HG03378 (cell line): ENCODE results near the gene SPECC1L.
"Not testable (repeated sequence)": the region's sequence is repeated elsewhere in the genome, so short reads cannot be mapped to it uniquely, and the experiment has no call there.

Experiments used
- ATAC-seq: cut with Tn5 transposase; IDR thresholded peaks from one replicate; pipeline ENCODE4 v1.9.1; 2021; ENCODE audit warnings: mild to moderate bottlenecking, moderate library complexity; ENCODE audit not compliant: unreplicated experiment

Gene SPECC1L, protein sequence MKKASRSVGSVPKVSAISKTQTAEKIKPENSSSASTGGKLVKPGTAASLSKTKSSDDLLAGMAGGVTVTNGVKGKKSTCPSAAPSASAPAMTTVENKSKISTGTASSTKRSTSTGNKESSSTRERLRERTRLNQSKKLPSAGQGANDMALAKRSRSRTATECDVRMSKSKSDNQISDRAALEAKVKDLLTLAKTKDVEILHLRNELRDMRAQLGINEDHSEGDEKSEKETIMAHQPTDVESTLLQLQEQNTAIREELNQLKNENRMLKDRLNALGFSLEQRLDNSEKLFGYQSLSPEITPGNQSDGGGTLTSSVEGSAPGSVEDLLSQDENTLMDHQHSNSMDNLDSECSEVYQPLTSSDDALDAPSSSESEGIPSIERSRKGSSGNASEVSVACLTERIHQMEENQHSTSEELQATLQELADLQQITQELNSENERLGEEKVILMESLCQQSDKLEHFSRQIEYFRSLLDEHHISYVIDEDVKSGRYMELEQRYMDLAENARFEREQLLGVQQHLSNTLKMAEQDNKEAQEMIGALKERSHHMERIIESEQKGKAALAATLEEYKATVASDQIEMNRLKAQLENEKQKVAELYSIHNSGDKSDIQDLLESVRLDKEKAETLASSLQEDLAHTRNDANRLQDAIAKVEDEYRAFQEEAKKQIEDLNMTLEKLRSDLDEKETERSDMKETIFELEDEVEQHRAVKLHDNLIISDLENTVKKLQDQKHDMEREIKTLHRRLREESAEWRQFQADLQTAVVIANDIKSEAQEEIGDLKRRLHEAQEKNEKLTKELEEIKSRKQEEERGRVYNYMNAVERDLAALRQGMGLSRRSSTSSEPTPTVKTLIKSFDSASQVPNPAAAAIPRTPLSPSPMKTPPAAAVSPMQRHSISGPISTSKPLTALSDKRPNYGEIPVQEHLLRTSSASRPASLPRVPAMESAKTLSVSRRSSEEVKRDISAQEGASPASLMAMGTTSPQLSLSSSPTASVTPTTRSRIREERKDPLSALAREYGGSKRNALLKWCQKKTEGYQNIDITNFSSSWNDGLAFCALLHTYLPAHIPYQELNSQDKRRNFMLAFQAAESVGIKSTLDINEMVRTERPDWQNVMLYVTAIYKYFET

DNA sequence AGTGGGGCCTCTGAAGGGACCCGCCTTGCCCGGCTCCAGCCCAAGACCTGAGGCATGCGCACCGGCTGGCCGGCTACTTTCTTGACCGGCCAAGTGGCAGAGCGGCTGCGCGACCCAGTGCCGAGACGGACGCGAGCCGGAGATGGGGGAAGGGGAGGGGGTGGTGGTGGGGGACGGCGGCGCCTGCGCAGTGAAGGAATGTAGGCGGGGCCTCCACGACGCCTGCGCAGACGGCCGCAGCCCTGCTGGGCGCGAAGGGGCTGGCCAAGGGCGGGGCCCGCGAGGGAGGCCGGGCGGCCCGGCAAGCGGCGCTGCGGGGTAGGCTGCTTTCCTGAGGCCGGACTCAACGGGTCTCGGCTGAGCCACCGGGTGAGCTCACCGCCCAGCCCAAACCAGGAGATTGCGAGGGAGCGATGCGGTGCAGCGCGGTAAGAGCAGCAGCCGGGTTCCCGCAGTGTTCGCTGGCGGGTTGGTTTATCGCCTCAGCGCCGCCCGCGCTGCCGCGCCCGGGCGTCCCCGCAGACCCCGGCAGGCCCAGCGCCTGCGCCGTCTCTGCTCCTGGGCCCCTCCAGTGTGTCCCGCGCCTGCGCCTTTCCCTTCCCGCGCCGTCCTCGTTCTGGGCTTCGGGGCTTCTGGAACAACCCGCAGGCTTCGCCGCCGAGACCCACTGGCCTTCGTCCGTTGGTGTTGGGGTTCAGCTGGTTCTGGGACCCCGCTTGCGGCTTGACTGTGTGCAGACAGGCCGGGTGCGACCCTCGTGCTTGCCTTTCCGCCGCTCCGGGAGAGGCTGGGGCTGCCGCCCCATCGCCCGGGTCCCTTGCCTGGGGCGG is at the start of gene SPECC1L:
Gene SPECC1L, plus strand, starts transcription at position 276 of the 830 bp plus-strand sequence. CDS start 31,401 bp downstream, outside the sequence.
- ATAC-seq = peak; percentile 57

DNA sequence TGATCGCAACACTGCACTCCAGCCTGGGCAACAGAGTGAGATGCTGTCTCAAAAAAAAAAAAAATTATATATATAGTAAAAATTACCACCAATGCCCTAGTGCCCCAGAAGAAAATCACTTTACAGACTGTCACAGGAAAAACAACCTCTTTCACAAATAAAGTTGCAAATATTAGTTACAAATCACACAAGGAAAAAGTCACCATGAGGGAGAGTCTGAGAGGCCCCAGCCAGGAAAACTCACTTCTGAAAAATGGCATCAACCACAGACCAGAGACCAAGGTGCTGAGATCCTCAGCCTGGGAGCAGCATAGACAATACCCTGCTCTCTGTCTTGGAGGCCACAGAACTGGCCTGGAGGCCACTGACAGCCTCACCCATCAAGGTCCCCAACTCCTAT is 46.2 kb upstream of the SPECC1L start:
- ATAC-seq = no peak

DNA sequence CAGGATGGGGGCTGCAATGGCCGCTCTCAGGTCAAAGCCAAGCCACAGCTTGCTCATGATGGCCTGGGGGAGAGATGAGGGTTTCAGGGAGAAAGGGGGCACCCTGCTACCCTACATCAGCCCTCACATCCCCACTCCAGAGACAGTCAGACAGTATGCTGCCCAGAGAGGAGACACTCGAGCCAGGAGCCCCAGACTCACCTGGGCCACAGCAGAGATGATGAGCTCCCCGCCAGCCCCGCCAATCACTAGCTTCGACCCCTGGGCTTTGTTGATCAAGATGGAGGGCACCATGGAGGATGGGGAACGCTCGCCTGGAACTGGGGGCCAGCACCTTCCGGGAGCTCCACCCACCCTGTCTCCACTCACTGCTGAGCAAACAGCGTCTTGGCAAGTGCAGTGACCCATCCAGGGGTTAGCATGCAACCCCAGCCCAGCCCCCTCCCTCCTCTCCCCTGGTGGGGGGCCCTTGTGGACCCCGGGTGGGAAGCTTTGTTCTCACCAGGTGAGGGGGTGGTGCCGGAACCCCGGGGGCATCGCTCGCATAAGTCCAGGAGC is 45.5 kb upstream of the SPECC1L start:
- no peak for ATAC-seq

DNA sequence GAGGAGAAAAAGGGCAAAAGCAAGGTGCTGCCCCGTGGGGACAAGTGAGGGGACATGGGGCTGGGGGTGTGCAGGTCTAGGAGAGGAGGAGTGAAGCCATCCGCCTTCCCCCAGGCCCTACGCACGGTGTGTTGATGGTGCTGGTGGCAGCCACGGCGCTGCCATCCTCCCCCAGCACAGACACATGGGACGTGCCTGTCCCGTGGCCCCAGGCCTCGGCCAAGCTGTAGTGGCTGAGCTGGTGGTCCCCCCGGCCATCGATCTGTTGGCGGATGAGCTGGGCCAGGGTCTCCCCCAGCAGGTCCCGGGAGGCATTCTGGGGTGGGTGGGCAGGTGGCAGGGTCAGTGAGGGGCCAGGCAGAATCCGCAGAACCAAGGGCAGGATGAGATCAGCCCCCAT is 44.7 kb upstream of the SPECC1L start:
- no peak for ATAC-seq

DNA sequence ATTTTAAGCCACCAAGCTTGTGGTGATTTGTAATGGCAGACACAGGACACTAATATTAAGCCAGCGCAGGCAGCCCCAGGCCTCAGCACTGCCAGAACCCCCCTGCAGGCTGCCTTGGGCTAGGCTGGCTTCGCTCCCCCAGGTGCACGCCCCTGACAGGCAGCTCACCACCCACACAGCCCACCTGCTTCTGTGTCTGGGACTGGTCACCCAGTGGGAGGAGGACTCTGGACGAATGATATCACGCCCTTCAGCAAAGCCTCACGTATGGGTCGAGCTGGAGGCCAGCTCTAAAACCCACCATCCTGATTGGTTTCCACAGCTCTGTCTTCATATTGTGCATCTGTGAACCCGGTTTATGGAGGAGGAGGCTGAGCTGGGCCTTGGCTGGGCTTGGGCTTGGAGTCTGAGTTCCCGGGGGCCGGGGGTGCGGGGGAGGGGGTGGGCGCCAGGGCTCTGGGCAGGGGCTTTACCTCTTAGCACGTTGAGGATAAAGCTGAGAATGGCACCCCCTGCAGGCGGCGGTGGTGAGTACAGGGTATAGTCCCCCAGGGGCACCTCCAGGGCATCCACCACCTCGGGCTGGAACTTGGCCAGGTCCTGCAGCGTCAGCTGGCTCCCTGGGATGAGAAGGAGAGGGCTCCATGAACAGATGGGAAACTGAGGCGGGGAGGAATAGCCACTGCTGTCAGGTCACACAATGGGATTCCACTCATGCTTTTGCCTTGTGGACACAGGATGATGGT is 39.5 kb upstream of the SPECC1L start:
- no peak for ATAC-seq

DNA sequence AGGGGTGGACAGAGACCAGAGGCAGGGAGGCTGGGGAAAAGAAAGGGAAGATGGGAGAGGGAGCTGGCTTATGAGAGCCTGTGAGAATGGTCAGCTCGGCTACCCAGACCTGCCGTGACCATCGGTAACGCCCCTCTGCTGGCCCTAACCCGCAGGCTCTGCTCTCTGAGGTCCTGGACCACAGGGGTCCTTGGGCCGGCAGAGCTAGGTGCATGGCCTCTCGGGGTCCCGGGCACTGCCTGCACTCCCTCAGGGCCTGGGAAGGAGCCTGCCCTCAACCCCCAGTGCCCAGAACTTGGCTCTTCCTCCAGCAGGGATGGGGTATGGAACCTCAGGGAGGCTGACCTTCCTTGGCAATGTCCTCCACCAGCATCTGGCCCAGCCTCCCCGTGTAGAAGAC is 38.9 kb upstream of the SPECC1L start:
- no peak for ATAC-seq

DNA sequence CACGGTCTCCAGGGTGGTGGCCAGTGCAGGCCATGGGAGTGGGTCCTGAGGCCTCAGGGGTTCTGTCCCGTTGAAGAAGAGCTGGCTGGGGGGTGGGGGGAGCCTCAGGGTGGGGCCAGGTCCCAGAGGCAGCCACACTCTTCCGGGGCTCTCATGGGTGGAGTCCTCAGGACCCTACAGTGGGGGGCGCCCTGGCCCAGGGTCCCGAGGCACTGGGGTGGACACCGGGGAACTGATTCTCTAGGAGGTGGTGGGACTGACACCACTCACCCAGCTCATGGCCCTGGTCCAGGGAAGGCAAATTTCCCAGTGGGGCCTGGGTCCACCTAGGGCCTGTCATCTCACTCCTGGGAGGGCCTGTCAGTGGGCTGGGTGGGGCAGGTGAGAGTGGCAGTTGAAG is 38.5 kb upstream of the SPECC1L start:
- ATAC-seq = no peak

DNA sequence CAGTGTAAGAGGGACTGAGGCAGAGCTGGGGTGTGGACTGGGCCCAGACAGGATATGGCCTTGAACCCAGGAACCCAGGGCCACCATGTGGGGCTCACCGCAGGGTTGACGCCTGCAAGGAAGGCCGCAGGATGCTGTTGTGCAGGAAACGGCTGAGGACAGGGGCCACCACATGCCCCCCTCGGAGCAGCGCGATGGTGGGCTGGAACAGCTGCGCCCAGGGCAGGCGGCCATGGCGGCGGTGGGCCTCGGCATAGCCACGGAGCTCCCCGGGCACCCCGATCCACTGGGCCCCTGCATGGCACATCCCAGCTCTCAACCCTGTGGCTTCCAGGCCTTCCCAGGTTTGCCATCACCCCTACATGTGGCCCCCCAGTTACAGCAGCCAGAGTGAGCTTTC is 37.9 kb upstream of the SPECC1L start:
- ATAC-seq = no peak

DNA sequence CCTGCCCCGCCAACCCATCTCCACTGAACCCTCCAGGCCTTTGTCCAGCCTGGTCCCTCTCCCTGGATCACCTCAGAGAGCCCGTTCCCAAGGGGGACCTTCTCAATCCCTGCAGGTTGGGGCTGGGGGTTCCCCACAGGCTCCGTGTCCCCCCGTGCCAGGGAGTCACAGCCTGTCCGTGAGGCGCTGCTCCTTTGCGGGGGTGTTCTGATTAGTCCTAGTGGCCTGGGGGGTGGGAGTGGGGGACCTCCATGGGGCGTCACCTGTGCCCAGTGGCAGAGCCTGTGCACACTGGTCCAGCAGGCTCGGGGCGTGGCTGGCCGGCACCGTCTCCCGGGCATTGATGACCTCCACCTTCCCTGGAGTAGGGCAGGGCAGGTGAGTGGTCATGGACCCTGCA is 37.4 kb upstream of the SPECC1L start:
- no peak for ATAC-seq

DNA sequence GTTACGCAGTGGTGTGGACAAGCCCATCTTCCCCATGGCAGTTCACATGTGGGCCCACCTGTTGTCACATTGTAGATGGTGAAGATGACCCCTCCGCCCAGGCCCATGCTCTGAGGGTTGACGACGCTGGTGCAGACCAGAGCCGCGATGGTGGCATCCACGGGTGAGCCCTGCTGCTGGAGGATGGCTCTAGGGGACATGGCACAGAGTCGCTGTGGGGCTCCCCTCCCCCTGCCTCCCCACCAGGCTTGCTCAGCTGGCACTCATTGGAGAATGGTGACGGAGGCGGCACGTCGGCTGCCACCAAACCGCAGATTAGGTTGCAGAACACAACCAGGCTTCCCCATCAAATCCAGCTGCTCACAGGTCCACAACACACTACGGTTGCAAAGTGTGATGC is 36.8 kb upstream of the SPECC1L start:
- ATAC-seq = no peak

DNA sequence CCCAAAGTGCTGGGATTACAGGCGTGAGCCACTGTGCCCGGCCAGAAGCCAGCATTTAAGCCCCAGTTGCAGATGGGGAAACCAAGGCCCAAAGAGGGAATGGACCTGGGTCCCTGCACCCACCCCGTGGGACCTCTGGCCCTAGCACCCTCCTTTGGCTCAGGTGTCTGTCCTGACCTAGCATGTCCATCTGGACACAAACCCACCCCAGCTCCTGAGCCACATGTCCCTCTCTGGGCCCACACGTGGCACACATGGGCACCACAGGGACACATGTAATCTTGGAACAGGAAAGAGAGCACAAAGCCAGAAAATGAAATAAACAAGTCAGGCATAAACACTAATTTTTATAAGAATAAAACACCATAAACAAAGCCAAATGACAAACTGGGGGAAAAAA is 35.3 kb upstream of the SPECC1L start:
- no peak for ATAC-seq

DNA sequence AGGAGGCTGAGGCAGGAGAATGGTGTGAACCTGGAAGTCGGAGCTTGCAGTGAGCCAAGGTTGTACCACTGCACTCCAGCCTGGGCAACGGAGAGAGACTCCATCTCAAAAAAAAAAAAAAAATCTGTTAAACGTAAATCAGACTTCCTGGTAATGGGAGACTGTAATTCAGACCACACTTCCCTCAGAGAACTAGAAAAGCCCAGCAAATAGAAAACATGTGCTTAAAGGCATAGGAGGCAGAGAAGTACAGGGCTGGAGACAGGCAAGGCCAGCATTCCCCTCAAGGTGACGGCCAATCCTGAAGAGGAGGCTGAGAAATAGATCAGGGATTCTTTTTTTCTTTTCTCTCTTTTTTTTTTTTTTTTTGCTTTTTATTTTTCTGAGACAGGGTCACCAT is 34.0 kb upstream of the SPECC1L start:
- ATAC-seq = no peak

DNA sequence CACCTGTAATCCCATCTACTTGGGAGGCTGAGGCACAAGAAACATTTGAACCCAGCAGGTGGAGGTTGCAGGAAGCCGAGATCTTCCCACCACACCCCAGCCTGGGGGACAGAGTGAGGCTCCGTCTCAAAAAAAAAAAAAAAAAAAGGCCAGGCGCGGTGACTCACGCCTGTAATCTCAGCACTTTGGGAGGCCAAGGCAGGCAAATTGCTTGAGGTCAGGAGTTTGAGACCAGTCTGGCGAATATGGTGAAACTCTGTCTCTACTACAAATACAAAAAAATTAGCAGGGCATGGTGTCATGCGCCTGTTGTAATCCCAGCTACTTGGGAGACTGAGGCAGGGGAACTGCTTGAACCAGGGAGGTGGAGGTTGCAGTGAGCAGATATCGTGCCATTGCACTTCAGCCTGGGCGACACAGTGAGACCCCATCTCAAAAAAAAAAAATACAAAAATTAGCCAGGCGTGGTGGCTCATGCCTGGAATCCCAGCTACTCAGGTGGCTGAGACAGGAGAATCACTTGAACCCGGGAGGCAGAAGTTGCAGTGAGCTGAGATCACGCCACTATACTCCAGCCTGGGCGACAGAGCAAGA is 32.4 kb upstream of the SPECC1L start:
- ATAC-seq = not testable (repeated sequence)

DNA sequence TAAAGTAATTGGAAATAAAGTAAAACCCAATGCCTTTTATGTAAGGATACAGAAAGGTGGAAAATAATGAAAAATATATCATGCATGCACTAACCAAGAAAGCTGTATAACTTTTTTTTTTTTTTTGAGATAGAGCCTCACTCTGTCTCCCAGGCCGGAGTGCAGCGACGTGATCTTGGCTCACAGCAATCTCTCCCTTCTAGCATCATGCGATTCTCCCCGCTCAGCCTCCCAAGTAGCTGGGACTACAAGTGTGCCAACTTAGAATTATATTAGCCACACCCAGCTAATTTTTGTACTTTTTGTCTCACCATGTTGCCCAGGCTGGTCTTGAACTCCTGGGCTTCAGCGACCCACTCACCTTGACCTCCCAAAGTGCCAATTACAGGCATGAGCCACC is 30.2 kb upstream of the SPECC1L start:
- no peak for ATAC-seq

DNA sequence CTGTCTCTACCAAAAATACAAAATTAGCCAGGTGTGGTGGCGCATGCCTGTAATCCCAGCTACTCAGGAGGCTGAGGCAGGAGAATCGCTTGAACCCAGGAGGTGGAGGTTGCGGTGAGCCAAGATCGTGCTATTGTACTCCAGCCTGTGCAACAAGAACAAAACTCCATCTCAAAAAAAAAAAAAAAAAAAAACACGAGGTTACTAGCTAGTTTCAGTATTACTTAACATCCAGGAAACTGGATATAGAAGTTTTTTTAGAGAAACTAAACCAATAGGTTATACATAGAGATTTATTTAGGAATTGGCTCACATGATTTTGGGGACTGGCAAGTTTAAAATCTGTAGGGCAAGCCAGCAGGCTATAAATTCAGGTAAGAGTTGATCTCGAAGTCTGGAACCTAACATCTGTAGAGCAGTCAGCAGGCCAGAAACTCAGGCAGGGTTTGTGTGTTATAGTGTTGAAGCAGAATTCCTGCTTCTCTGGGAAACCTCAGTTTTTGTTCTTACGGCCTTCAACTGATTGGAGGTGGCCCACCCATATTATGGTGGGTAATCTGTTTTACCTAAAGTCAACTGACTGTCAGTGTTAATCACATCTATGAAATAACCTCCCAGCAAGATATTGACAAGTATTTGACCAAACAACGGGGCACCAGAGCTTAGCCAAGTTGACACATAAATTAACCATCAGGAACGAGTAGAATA is 29.5 kb upstream of the SPECC1L start:
- not testable (repeated sequence) for ATAC-seq

DNA sequence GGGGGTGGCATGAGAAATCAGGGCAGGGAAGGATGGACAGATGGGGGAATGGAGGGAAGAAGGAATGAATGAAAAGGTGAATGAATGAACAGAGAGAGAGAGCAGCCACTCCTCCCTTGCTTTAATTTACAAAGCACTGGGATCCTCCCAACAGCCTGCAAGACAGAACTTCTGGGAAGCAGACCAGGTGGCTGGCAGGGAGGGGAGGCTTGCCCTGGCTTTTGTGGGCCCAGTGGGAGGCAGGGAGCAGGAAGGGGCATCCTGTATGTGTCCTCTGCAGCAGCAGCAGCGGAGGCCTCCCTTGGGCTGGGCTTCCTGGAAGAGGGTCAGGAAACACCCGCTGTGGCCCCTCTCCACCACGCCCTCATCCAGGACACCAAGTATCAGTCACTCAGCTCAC is 27.2 kb upstream of the SPECC1L start:
- not testable (repeated sequence) for ATAC-seq

DNA sequence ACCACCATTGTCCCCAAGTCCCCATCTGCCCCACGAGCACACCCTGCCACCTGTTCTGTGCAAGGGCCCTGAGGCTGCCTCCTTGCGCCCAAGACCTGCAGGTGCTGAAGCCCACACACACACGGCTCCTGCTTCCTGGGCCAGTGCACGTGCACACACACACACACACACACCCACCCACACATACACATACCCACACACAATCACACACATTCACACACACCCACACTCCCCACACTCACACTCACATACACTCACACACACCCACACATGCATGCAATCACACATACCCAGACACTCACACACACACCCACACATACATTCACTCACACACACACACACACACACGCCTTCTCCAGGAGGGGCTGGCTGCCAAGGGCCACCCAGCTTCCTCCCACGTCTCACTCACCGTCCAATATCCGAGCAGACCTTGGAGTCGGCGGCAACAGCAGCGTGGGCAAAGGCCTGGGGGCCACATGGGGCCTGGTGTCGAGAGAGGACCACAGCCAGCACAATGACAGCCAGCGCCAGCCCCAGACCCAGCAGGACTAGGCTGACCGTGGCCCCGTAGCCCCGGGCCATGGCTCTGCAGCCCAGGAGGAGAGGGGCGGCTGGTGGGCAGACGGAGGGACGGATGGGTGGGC is 26.4 kb upstream of the SPECC1L start:
- ATAC-seq = no peak

DNA sequence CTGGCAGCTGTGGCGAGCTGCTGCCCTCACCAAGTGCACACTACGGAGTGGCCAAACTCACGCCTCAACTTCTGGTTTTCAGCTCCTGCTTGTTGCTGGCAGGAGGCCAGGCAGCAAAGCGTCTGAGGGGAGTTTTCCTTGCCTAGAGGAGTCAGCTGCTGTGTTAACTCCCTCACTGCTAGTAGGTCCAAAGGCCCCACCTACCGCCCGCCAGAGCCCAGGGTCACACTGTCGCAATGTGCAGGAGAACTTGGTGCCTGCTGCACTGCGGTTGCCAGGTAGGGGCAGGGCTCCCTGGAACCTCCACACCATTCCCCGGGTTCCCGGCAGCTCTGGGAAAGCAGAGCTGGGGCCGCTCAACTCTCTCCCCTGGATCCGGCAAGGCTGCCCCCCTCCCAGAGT is 25.6 kb upstream of the SPECC1L start, which contains the start of gene GGT5:
Gene GGT5, minus strand, starts transcription at position 53 of the 402 bp plus-strand sequence. CDS start 357 bp downstream, outside the sequence.
- ATAC-seq = not testable (repeated sequence)
